ENCODE data around the gene ASCC2. TPM values are rescaled to one million over a fixed set of nuclear protein-coding genes. Genes with fewer than 3 reads are reported as not detected.

The ASCC2 gene
- total and polyA plus RNA-seq, 2 donors (not counting 3 experiments of a cell fraction or from before 2014, with no cell fraction given) = 43.6 to 60.7 TPM

GRCh38 chr22:29824677-29825076 lies 13.4 kb downstream of the ASCC2 start:
- BruUV-seq (replicated peaks) = no TSS peak
- no peak overlapping the region for H3K4me3 ChIP-seq (replicated peaks in 1 of 3; ENCODE audit: insufficient read depth in 1 of 3, low read depth in 1 of 3, low read length in 3 of 3)
- POLR2A ChIA-PET = no interaction called here
- H3K4me2 ChIP-seq (ENCODE audit: insufficient read depth, low read length) = no peak overlapping the region
- no peak overlapping the region for H3K27ac ChIP-seq (ENCODE audit: insufficient read depth, low read depth, low read length)
- FAIRE-seq (no peak), DNase-seq (ENCODE audit: low read depth, low spot score) (no peak)
- H3K9me3 ChIP-seq (replicated peaks; ENCODE audit: control insufficient read depth, insufficient read depth, low read length) = no peaks in the 10 kb centered on the region
- intact Hi-C loops (cut with micrococcal nuclease) (no loop called here), dilution Hi-C loops (cut with MboI; ENCODE audit: extremely low pct_ligation_motif_present, low sequenced_read_pairs) (no loop called here)
- H4K20me1 ChIP-seq (replicated peaks; ENCODE audit: control insufficient read depth, extremely low read depth, insufficient read depth, low read length) = no peaks in the 10 kb centered on the region
- H3K36me3 ChIP-seq (ENCODE audit: control insufficient read depth in 2 of 2, extremely low read depth in 1 of 2, insufficient read depth in 2 of 2, low read length in 2 of 2) = peaks cover 6 to 7% of the 10 kb centered on the region in 2 experiments
- H3K79me2 ChIP-seq (ENCODE audit: control insufficient read depth, insufficient read depth, low read length) = no peaks in the 10 kb centered on the region
- CTCF ChIA-PET = interaction anchor here (1.5 kb wide), 1 partner anchor 37 kb away, joined by 3 read pairs; no protein-coding TSS in a partner anchor
- no peak overlapping the region for H2AFZ ChIP-seq (ENCODE audit: low read depth, low read length)
- no peak overlapping the region for H3K9ac ChIP-seq (replicated peaks; ENCODE audit: extremely low read depth, insufficient read depth, low read length)
- no peaks in the 10 kb centered on the region for H3K9me1 ChIP-seq (replicated peaks; ENCODE audit: control insufficient read depth, extremely low read depth, insufficient read depth, low read length)
- peaks cover 20% of the 10 kb centered on the region for H3K4me1 ChIP-seq (ENCODE audit: control insufficient read depth, extremely low read depth, insufficient read depth, low read length)
- TF ChIP-seq MYC (IDR thresholded peaks at IDR 0.05; ENCODE audit: low read depth, low read length) (no peak), EZH2 (IDR thresholded peaks at IDR 0.05; ENCODE audit: borderline replicate concordance, low read depth, low read length, severe bottlenecking) (no peak), POLR2A (IDR thresholded peaks at IDR 0.05; ENCODE audit: low read depth, low read length) (no peak), JUN (IDR thresholded peaks at IDR 0.05; ENCODE audit: borderline replicate concordance, insufficient read depth, insufficient read length, low read depth) (no peak), CTCF (IDR thresholded peaks at IDR 0.05; ENCODE audit: extremely low read depth in 1 of 2, insufficient read depth in 1 of 2, low read depth in 1 of 2, low read length in 2 of 2) (no peak), FOS (IDR thresholded peaks at IDR 0.05; ENCODE audit: borderline replicate concordance, insufficient read depth, low read length) (no peak)
- no peaks in the 10 kb centered on the region for H3K27me3 ChIP-seq (ENCODE audit: control insufficient read depth in 2 of 2, insufficient read depth in 2 of 2, low read length in 2 of 2)

Data from endothelial cell of umbilical vein (primary cell).